Endodermal cell (in vitro differentiated cells): ENCODE data around the gene AOPEP. TPM values are rescaled to one million over a fixed set of nuclear protein-coding genes. Genes with fewer than 3 reads are reported as not detected.
A peak's percentile ranks its signal among the peaks of the same experiment; 100 is the strongest.

Experiments used
- DNase-seq: peaks from one replicate; pipeline ENCODE4 v3.0.0-alpha.2; 2017
- H3K27ac ChIP-seq: 2 replicates; pipeline ENCODE4 v1.5.1; 2013; ENCODE audit warnings: mild to moderate bottlenecking, low read depth, low read length, moderate library complexity
- H3K27me3 ChIP-seq: 2 replicates; pipeline ENCODE4 v1.6.1; 2013; ENCODE audit warnings: mild to moderate bottlenecking, low read length, moderate library complexity; ENCODE audit not compliant: insufficient read depth, control insufficient read depth, poor library complexity, severe bottlenecking
- H3K36me3 ChIP-seq: 2 replicates; pipeline ENCODE4 v1.7.0; 2013; ENCODE audit warnings: mild to moderate bottlenecking, low read length, moderate library complexity; ENCODE audit not compliant: control insufficient read depth, insufficient read depth
- H3K4me1 ChIP-seq: one replicate; pipeline ENCODE4 v1.7.0; 2013; ENCODE audit warnings: low read length; ENCODE audit not compliant: control insufficient read depth, insufficient read depth
- H3K4me3 ChIP-seq: 2 replicates; pipeline ENCODE4 v1.5.1; 2013; ENCODE audit warnings: mild to moderate bottlenecking, low read length, moderate library complexity
- H3K9ac ChIP-seq: 2 replicates; pipeline ENCODE4 v1.6.1; 2013; ENCODE audit warnings: mild to moderate bottlenecking, low read length, moderate library complexity; ENCODE audit not compliant: poor library complexity, severe bottlenecking; ENCODE audit errors: extremely low read depth
- H3K9me3 ChIP-seq: 2 replicates; pipeline ENCODE4 v1.6.1; 2013; ENCODE audit warnings: mild to moderate bottlenecking, low read length, moderate library complexity; ENCODE audit not compliant: control insufficient read depth
- H3K27ac Mint-ChIP-seq: 2 replicates; pipeline ENCODE4 v1.8.0; 2020; ENCODE audit warnings: mixed read lengths
- H3K27me3 Mint-ChIP-seq: 2 replicates; pipeline ENCODE4 v1.8.0; 2021; ENCODE audit warnings: mild to moderate bottlenecking, mixed read lengths; ENCODE audit not compliant: insufficient read depth
- H3K36me3 Mint-ChIP-seq: 2 replicates; pipeline ENCODE4 v1.8.0; 2020; ENCODE audit warnings: low read depth, mixed read lengths
- H3K4me1 Mint-ChIP-seq: 2 replicates; pipeline ENCODE4 v1.8.0; 2020; ENCODE audit warnings: mixed read lengths
- H3K4me3 Mint-ChIP-seq: 2 replicates; pipeline ENCODE4 v1.8.0; 2020; ENCODE audit warnings: mild to moderate bottlenecking, moderate library complexity, mixed read lengths
- H3K9me3 Mint-ChIP-seq: 2 replicates; pipeline ENCODE4 v1.8.0; 2020; ENCODE audit warnings: mild to moderate bottlenecking, mixed read lengths
- CTCF ChIP-seq: fragments of 200-600 bp; sonication (generic); conservative IDR thresholded peaks from 2 replicates; pipeline ENCODE4 v1.5.0; 2021; ENCODE audit warnings: antibody characterized with exemption, mild to moderate bottlenecking
- WGBS, 2 experiments: methylation state at CpG; one replicate each; pipeline versions ENCODE4 v1.1.5 to v1.1.7; 2013; ENCODE audit warnings: missing lambda C conversion rate in 2 of 2, mixed read lengths in 1 of 2; ENCODE audit not compliant: insufficient coverage in 1 of 2, insufficient read length in 1 of 2; 5-methylcytosine and 5-hydroxymethylcytosine counted together
- total RNA-seq, 2 donors: library from RNA; stranded (reverse); fragmentation: NEBNext Ultra II Directional in 1 of 2; extraction: Animal tissue kit (Norgen Biotek cat#: 25700) in 1 of 2; gene quantifications; 2 replicates in 1 of 2; 3 replicates in 1 of 2; pipeline ENCODE4 v1.2.1, GENCODE V29; 2021

The AOPEP gene
- total RNA-seq, 2 donors from 2014 or later, result 23.4 to 33.7 TPM

- H3K27me3 ChIP-seq, result no peaks in the 10 kb centered on the region
- H3K4me1 Mint-ChIP-seq, result peaks cover 16% of the 10 kb centered on the region
- no peaks in the 10 kb centered on the region for H3K4me1 ChIP-seq
- WGBS, 2 experiments, result 97 to 100% methylated on average over 3 of the region's 3 CpGs
- no peaks in the 10 kb centered on the region for H3K9me3 ChIP-seq
- no peak for DNase-seq
- peaks cover 38% of the 10 kb centered on the region for H3K36me3 ChIP-seq
- H3K27ac Mint-ChIP-seq, result no peak overlapping the region
- H3K27ac ChIP-seq, result no peak overlapping the region
- H3K4me3 ChIP-seq, result no peak overlapping the region
- no peaks in the 10 kb centered on the region for H3K9me3 Mint-ChIP-seq
- no peaks in the 10 kb centered on the region for H3K27me3 Mint-ChIP-seq
- no peak overlapping the region for H3K4me3 Mint-ChIP-seq
- H3K9ac ChIP-seq, result no peak overlapping the region
- TF ChIP-seq CTCF, result no peak
- H3K36me3 Mint-ChIP-seq, result peaks cover 20% of the 10 kb centered on the region
Observed at GRCh38 chr9:94805585-94805984, 79.1 kb downstream of the AOPEP start.

- H3K9me3 ChIP-seq, result no peaks in the 10 kb centered on the region
- DNase-seq, result no peak
- H3K27me3 Mint-ChIP-seq, result no peaks in the 10 kb centered on the region
- WGBS, 2 experiments, result 96 to 100% methylated on average over 2 to 3 of the region's 3 CpGs
- H3K4me1 ChIP-seq, result no peaks in the 10 kb centered on the region
- no peaks in the 10 kb centered on the region for H3K9me3 Mint-ChIP-seq
- no peak overlapping the region for H3K4me3 Mint-ChIP-seq
- H3K27me3 ChIP-seq, result no peaks in the 10 kb centered on the region
- no peak overlapping the region for H3K4me3 ChIP-seq
- no peak for TF ChIP-seq CTCF
- H3K4me1 Mint-ChIP-seq, result peaks cover 23% of the 10 kb centered on the region
- peak overlapping the region; percentile 16 for H3K27ac Mint-ChIP-seq
- H3K9ac ChIP-seq, result no peak overlapping the region
- H3K36me3 ChIP-seq, result peaks cover 30% of the 10 kb centered on the region
- peaks cover 19% of the 10 kb centered on the region for H3K36me3 Mint-ChIP-seq
- H3K27ac ChIP-seq, result no peak overlapping the region
Observed at GRCh38 chr9:94806307-94806893, 79.9 kb downstream of the AOPEP start.

- Histone ChIP-seq H3K9ac (no peak overlapping the region), H3K27ac (no peak overlapping the region), H3K4me1 (no peaks in the 10 kb centered on the region), H3K36me3 (peaks cover 19% of the 10 kb centered on the region), H3K4me3 (no peak overlapping the region), H3K9me3 (no peaks in the 10 kb centered on the region), H3K27me3 (no peaks in the 10 kb centered on the region)
- Mint-ChIP-seq H3K36me3 (peaks cover 16% of the 10 kb centered on the region), H3K9me3 (no peaks in the 10 kb centered on the region), H3K27me3 (no peaks in the 10 kb centered on the region), H3K27ac (no peak overlapping the region), H3K4me3 (no peak overlapping the region), H3K4me1 (peaks cover 23% of the 10 kb centered on the region)
- WGBS, 2 experiments, result 99 to 100% methylated on average over 2 to 3 of the region's 3 CpGs
- no peak for DNase-seq
- TF ChIP-seq CTCF, result no peak
Observed at GRCh38 chr9:94807556-94807955, 81.1 kb downstream of the AOPEP start.
